ENCODE results near the gene OSBPL1A. TPM values are rescaled to one million over a fixed set of nuclear protein-coding genes. Genes with fewer than 3 reads are reported as not detected.

OSBPL1A gene
- total RNA-seq (100 to 1,000 TPM in 1 of 4 donors, 10 to 100 TPM in 3; 71.3 to 110 (median 94.6) TPM), polyA plus RNA-seq (10 to 100 TPM; 15.2 to 45.3 (median 42.0) TPM)

GRCh38 chr18:24397694-24398368 lies at the start of gene OSBPL1A:
TSS of gene OSBPL1A (minus strand) at chr18:24397824. CDS start at chr18:24377533, 20,291 bp downstream.
- 2 to 3% methylated on average over 55 of the region's 55 CpGs for WGBS, 2 donors
- peak within 1 kb of the TSS; percentile 69 to 88 (median 73) for H3K4me3 ChIP-seq
- intact Hi-C loops (cut with DNase I): loop anchor here (1.0 to 5.0 kb wide), 3 partner anchors 28 to 954 kb away; partner anchors contain the start of genes IMPACT and ZNF521
- DNase-seq: peak; percentile 98
- H3K27me3 ChIP-seq: no peaks in the 10 kb centered on the region
- H3K4me1 ChIP-seq: peaks cover 0 to 13% (median 9%) of the 10 kb centered on the region in 4 donors
- H3K9me3 ChIP-seq: no peaks in the 10 kb centered on the region
- peak within 1 kb of the TSS; percentile 74 to 91 (median 86) for H3K27ac ChIP-seq
- TF ChIP-seq POLR2AphosphoS5 (IDR thresholded peaks at IDR 0.05) (peak; percentile 58 to 81 (median 76)), EP300 (IDR thresholded peaks at IDR 0.05) (peak in 1 of 4 donors; percentile 10), POLR2A (IDR thresholded peaks at IDR 0.05) (no peak)
- TF ChIP-seq, protein P1, sequence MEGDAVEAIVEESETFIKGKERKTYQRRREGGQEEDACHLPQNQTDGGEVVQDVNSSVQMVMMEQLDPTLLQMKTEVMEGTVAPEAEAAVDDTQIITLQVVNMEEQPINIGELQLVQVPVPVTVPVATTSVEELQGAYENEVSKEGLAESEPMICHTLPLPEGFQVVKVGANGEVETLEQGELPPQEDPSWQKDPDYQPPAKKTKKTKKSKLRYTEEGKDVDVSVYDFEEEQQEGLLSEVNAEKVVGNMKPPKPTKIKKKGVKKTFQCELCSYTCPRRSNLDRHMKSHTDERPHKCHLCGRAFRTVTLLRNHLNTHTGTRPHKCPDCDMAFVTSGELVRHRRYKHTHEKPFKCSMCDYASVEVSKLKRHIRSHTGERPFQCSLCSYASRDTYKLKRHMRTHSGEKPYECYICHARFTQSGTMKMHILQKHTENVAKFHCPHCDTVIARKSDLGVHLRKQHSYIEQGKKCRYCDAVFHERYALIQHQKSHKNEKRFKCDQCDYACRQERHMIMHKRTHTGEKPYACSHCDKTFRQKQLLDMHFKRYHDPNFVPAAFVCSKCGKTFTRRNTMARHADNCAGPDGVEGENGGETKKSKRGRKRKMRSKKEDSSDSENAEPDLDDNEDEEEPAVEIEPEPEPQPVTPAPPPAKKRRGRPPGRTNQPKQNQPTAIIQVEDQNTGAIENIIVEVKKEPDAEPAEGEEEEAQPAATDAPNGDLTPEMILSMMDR (IDR thresholded peaks at IDR 0.05): no peak
- no peaks in the 10 kb centered on the region for H3K36me3 ChIP-seq

DNA sequence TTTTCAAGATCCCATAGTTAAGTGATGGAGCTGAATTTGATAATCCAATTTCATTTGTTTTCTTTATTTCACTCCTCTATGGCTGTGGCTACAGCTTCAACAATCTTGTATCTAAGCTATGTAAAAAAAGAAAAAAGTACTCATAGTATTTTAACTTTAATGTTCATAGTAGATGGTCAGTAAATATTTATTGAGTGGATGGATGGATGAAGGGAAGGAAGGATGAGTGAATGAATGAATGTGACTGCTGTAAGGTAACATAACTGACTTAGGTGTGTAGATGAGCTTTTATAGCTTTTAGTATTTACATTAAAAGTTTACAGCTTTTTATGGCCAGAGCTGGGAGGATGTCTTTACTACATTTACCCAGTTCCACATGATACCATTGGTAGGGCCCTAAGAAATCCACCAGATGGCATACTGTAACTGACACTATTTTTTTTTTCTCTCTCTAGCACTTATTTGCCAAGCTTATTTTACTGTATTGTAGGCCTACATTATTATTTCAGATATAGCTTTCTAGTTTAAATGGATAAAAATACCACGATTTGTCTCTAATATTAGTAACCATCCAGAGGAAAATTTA lies 49.4 kb upstream of the OSBPL1A start:
- Histone ChIP-seq H3K36me3 (peaks cover 7 to 97% (median 16%) of the 10 kb centered on the region in 4 donors), H3K4me3 (no peak overlapping the region), H3K4me1 (no peaks in the 10 kb centered on the region), H3K27ac (no peak overlapping the region), H3K9me3 (no peaks in the 10 kb centered on the region), H3K27me3 (no peaks in the 10 kb centered on the region)
- 13 to 73% methylated on average over 1 of the region's 1 CpG for WGBS, 2 donors
- TF ChIP-seq POLR2A (IDR thresholded peaks at IDR 0.05) (no peak), POLR2AphosphoS5 (IDR thresholded peaks at IDR 0.05) (no peak), EP300 (IDR thresholded peaks at IDR 0.05) (no peak)
- TF ChIP-seq, protein P1 (IDR thresholded peaks at IDR 0.05): no peak
- intact Hi-C loops (cut with DNase I): no loop called here
- DNase-seq: no peak

DNA sequence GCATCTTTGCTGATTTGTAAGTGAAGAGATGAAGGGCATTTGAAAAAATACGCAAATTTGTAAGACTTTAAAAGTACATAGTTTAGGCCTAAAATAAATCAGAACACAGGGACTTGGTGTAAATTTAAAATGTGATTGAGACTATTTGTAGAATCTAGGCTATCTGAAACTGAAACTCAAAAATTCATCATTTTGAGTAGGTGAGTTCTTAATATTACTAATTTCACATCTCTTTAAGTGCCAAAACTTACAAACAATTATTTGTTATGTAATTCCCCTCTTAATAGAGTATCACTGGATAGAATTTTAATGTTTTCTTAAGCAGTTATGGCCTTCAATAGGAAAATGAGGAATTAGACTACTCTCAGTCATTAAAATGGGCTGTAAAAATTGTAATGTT lies 48.8 kb upstream of the OSBPL1A start:
- no peaks in the 10 kb centered on the region for H3K9me3 ChIP-seq
- no peak overlapping the region for H3K27ac ChIP-seq
- intact Hi-C loops (cut with DNase I): no loop called here
- no peaks in the 10 kb centered on the region for H3K4me1 ChIP-seq
- H3K4me3 ChIP-seq: no peak overlapping the region
- H3K36me3 ChIP-seq: peaks cover 7 to 96% (median 18%) of the 10 kb centered on the region in 4 donors
- WGBS, 2 donors: 92 to 94% methylated on average over 1 of the region's 1 CpG
- DNase-seq: no peak
- H3K27me3 ChIP-seq: no peaks in the 10 kb centered on the region
- TF ChIP-seq POLR2A (IDR thresholded peaks at IDR 0.05) (no peak), EP300 (IDR thresholded peaks at IDR 0.05) (no peak), POLR2AphosphoS5 (IDR thresholded peaks at IDR 0.05) (no peak)
- TF ChIP-seq, protein P1 (IDR thresholded peaks at IDR 0.05): no peak

GRCh38 chr18:24443870-24444269 lies 46.2 kb upstream of the OSBPL1A start:
- 43 to 64% methylated on average over 2 of the region's 2 CpGs for WGBS, 2 donors
- TF ChIP-seq, protein P1 (IDR thresholded peaks at IDR 0.05): no peak
- TF ChIP-seq POLR2AphosphoS5 (IDR thresholded peaks at IDR 0.05): no peak
- TF ChIP-seq POLR2A (IDR thresholded peaks at IDR 0.05): no peak
- TF ChIP-seq EP300 (IDR thresholded peaks at IDR 0.05): no peak
- peaks cover 0 to 94% (median 10%) of the 10 kb centered on the region in 4 donors for H3K36me3 ChIP-seq

More at GRCh38 chr18:24443870-24444269, 46.2 kb upstream of the OSBPL1A start:
- no peak for DNase-seq
- no peaks in the 10 kb centered on the region for H3K27me3 ChIP-seq
- no peak overlapping the region for H3K27ac ChIP-seq
- intact Hi-C loops (cut with DNase I): no loop called here
- H3K9me3 ChIP-seq: no peaks in the 10 kb centered on the region
- H3K4me1 ChIP-seq: no peaks in the 10 kb centered on the region
- H3K4me3 ChIP-seq: no peak overlapping the region
